NB4 (cell line): Measurements from ENCODE around the gene RFX8.

Experiments used
- CTCF ChIP-seq: IDR thresholded peaks from one replicate; pipeline ENCODE4 v1.5.1; 2012; ENCODE audit warnings: low read depth, low read length
- MAX ChIP-seq: IDR thresholded peaks from 2 replicates; pipeline ENCODE4 v1.6.1; 2011; ENCODE audit warnings: low read depth, low read length
- MYC ChIP-seq: IDR thresholded peaks from 2 replicates; pipeline ENCODE4 v1.6.1; 2011; ENCODE audit warnings: low read depth, low read length
- POLR2A ChIP-seq: IDR thresholded peaks from 2 replicates; pipeline ENCODE4 v1.6.1; 2011; ENCODE audit warnings: mild to moderate bottlenecking; ENCODE audit not compliant: insufficient read length; ENCODE audit errors: extremely low read depth

DNA sequence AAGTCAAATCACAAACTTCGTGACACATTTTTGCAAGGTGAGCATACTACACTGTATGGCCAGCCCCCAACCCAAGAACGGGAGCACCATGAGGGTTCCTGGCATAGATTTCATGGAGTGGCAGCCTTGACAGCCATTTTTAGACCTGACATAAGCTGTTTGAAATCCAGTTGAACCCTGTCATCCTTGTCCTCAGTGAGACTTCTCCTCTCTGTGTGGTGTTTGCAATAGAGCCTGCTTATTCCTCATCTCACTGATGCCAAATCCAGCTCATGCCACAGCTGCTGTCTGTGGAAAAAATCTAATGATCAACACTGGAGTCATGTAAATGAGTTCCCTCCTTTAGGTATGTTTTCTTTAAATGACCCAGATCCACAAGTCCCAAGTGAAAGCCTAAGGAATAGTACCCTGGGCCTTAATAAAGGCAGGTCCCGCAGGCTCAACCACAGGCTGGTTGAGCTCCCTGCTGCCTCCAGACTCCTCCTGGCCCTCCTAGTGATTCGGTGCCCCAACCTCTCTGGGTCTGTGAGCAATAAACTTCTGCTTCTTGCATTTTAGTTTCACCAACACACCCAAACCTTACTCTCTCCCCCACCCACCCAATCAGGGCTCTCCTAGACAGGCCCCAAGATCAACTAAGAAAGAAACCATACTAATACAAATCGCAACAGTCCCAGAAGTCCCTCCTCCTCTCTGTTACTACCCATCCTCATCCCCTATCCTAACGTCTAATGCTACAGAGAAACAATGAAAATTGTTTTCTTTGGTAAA, 79.2 kb downstream of the RFX8 start:
- TF ChIP-seq MAX (no peak), CTCF (no peak), POLR2A (no peak), MYC (no peak)
